ENCODE results near the gene FOXO3. TPM values are rescaled to one million over a fixed set of nuclear protein-coding genes. Genes with fewer than 3 reads are reported as not detected.

The FOXO3 gene
- total and polyA plus RNA-seq, 2 of the 13 experiments (the other 11 are each of a cell fraction or from before 2014, with no cell fraction given) = 16.0 to 22.5 TPM

GRCh38 chr6:108565893-108566292 is 5.2 kb downstream of the FOXO3 start (continued):
- TF ChIP-seq ZNF580 (CRISPR knock-in tag; IDR thresholded peaks at IDR 0.05; ENCODE audit: borderline replicate concordance, low read depth) (no peak), SNRNP70 (IDR thresholded peaks at IDR 0.05; ENCODE audit: low read depth, low read length) (no peak), MNT (IDR thresholded peaks at IDR 0.05) (no peak), NR2F6 (IDR thresholded peaks at IDR 0.05) (peak; percentile 79), NR2F6 (CRISPR knock-in tag; IDR thresholded peaks at IDR 0.05) (peak; percentile 63), RARA (CRISPR knock-in tag; IDR thresholded peaks at IDR 0.05) (peak; percentile 53), ZFP41 (CRISPR knock-in tag; IDR thresholded peaks at IDR 0.05; ENCODE audit: borderline replicate concordance) (no peak), SP140L (CRISPR knock-in tag; IDR thresholded peaks at IDR 0.05; ENCODE audit: borderline replicate concordance) (no peak), RBM22 (optimal IDR thresholded peaks at IDR 0.05; ENCODE audit: low read length) (no peak), IRF2 (CRISPR knock-in tag; IDR thresholded peaks at IDR 0.05) (no peak), RNF2 (conservative IDR thresholded peaks at IDR 0.05; ENCODE audit: low read depth) (no peak), ZBTB3 (CRISPR knock-in tag; IDR thresholded peaks at IDR 0.05; ENCODE audit: borderline replicate concordance, low read depth) (no peak), ATF1 (CRISPR knock-in tag; IDR thresholded peaks at IDR 0.05) (no peak), TAF15 (IDR thresholded peaks at IDR 0.05; ENCODE audit: low read depth, low read length, poor library complexity, severe bottlenecking) (no peak), NCOA5 (CRISPR knock-in tag; IDR thresholded peaks at IDR 0.05) (no peak), FOXK1 (CRISPR knock-in tag; IDR thresholded peaks at IDR 0.05; ENCODE audit: borderline replicate concordance, low read depth) (peak; percentile 49; the same call in 1 of the 2 replicates), AHDC1 (CRISPR knock-in tag; IDR thresholded peaks at IDR 0.05; ENCODE audit: borderline replicate concordance) (peak; percentile 64; the same call in 1 of the 2 replicates), MXI1 (IDR thresholded peaks at IDR 0.05; ENCODE audit: borderline replicate concordance, low read depth, low read length) (0 out of 3 replicates have a peak, but pooled peaks have one; percentile 2), CEBPG (CRISPR knock-in tag; IDR thresholded peaks at IDR 0.05) (peak; percentile 77), ZNF784 (CRISPR knock-in tag; IDR thresholded peaks at IDR 0.05; ENCODE audit: borderline replicate concordance) (no peak), GATAD2A (CRISPR knock-in tag; IDR thresholded peaks at IDR 0.05) (peak; percentile 86), NR2C2 (CRISPR knock-in tag; IDR thresholded peaks at IDR 0.05; ENCODE audit: borderline replicate concordance) (peak; percentile 57), ZNF264 (CRISPR knock-in tag; IDR thresholded peaks at IDR 0.05) (peak; percentile 22; the same call in 1 of the 2 replicates), ATM (IDR thresholded peaks at IDR 0.05; ENCODE audit: borderline replicate concordance) (no peak), GTF2F1 (IDR thresholded peaks at IDR 0.05; ENCODE audit: low read length) (no peak), RORA (CRISPR knock-in tag; IDR thresholded peaks at IDR 0.05) (no peak)
